Fibroblast of lung (primary cell): ENCODE results near the gene OR4D2.

Source experiments
- CTCF ChIP-seq, 2 donors: IDR thresholded peaks in 1 of 2; conservative IDR thresholded peaks in 1 of 2; 1 replicate in 1 of 2; 2 replicates in 1 of 2; pipeline ENCODE4 v1.5.1; 2011 to 2012; ENCODE audit warnings: low read length in 2 of 2, control low read depth in 1 of 2, inconsistent platforms in 1 of 2, low read depth in 1 of 2, mild to moderate bottlenecking in 1 of 2
- EZH2 ChIP-seq: IDR thresholded peaks from 2 replicates; pipeline ENCODE4 v1.5.1; 2012; ENCODE audit warnings: low read length, control low read depth, mild to moderate bottlenecking; ENCODE audit errors: missing control alignments

GRCh38 chr17:58189436-58190146 lies 22.8 kb downstream of the OR4D2 start:
- no peak for TF ChIP-seq CTCF (conservative IDR thresholded peaks at IDR 0.05 in 1 of 2, IDR thresholded peaks at IDR 0.05 in 1 of 2; ENCODE audit: low read depth in 1 of 2, low read length in 2 of 2)
- TF ChIP-seq EZH2: no peak
